Smooth muscle cell (in vitro differentiated cells): ENCODE data around the gene GOLGA5. TPM values are rescaled to one million over a fixed set of nuclear protein-coding genes. Genes with fewer than 3 reads are reported as not detected.

Source experiments
- DNase-seq: peaks from one replicate; lab custom pipeline; 2025; ENCODE audit not compliant: unreplicated experiment; lab: John Stamatoyannopoulos, UW
- H2AFZ ChIP-seq: fragments of 200-600 bp; sonication (generic); 2 replicates; pipeline ENCODE4 v1.6.0; 2016; ENCODE audit warnings: antibody characterized with exemption, low read depth, mild to moderate bottlenecking
- H3F3A ChIP-seq: fragments of 200-600 bp; sonication (generic); 2 replicates; pipeline ENCODE4 v1.6.0; 2017; ENCODE audit warnings: antibody characterized with exemption, low read depth
- H3K27ac ChIP-seq: fragments of 200-600 bp; sonication (generic); 2 replicates; pipeline ENCODE4 v1.5.1; 2016; ENCODE audit warnings: low read depth, mild to moderate bottlenecking
- H3K27me3 ChIP-seq: fragments of 200-600 bp; sonication (generic); 2 replicates; pipeline ENCODE4 v1.6.1; 2016; ENCODE audit warnings: low read depth, mild to moderate bottlenecking
- H3K36me3 ChIP-seq: fragments of 200-600 bp; sonication (generic); 2 replicates; pipeline ENCODE4 v1.5.1; 2016; ENCODE audit warnings: low read depth
- H3K4me1 ChIP-seq: fragments of 200-600 bp; sonication (generic); 2 replicates; pipeline ENCODE4 v1.5.1; 2016; ENCODE audit warnings: low read depth
- H3K4me2 ChIP-seq: fragments of 200-600 bp; sonication (generic); 2 replicates; pipeline ENCODE4 v1.6.0; 2016; ENCODE audit warnings: mild to moderate bottlenecking
- H3K4me3 ChIP-seq: fragments of 200-600 bp; sonication (generic); 2 replicates; pipeline ENCODE4 v1.5.1; 2016; ENCODE audit warnings: mild to moderate bottlenecking
- H3K79me2 ChIP-seq: fragments of 200-600 bp; sonication (generic); 2 replicates; pipeline ENCODE4 v1.6.0; 2016; ENCODE audit warnings: low read depth, mild to moderate bottlenecking
- H3K9ac ChIP-seq: fragments of 200-600 bp; sonication (generic); 2 replicates; pipeline ENCODE4 v1.6.0; 2016; ENCODE audit warnings: low read depth
- H3K9me3 ChIP-seq: fragments of 200-600 bp; sonication (generic); replicated peaks from 2 replicates; pipeline ENCODE4 v1.5.1; 2016; ENCODE audit warnings: low read depth
- H4K20me1 ChIP-seq: fragments of 200-600 bp; sonication (generic); 2 replicates; pipeline ENCODE4 v1.6.0; 2016; ENCODE audit warnings: low read depth
- WGBS: methylation state at CpG from one replicate; pipeline ENCODE4 v1.1.7; 2016; ENCODE audit warnings: low lambda C conversion rate; 5-methylcytosine and 5-hydroxymethylcytosine counted together
- polyA plus RNA-seq: library from polyadenylated mRNA; unstranded; fragments of >200 nt; fragmentation: Nextera tagmentation; extraction: Ambion mirVana; gene quantifications from 2 replicates; pipeline ENCODE4 v1.2.1, GENCODE V29; 2016
- total RNA-seq: library from RNA; depleted of rRNA; stranded (reverse); fragments of >200 nt; gene quantifications from 2 replicates; pipeline ENCODE4 v1.2.3, GENCODE V29; 2014
- TF ChIP-seq, protein P1 (sequence below): fragments of 200-600 bp; sonication (generic); IDR thresholded peaks from 2 replicates; pipeline ENCODE4 v1.5.1; 2017; ENCODE audit warnings: borderline replicate concordance, mild to moderate bottlenecking, antibody characterized with exemption; ENCODE audit not compliant: insufficient read depth, poor library complexity, severe bottlenecking

GOLGA5 gene
- total and polyA plus RNA-seq, 2 experiments from 2014 or later = 67.0 to 70.3 TPM

- H3K27ac ChIP-seq = no peak overlapping the region
- H3K4me2 ChIP-seq = no peak overlapping the region
- TF ChIP-seq, protein P1, sequence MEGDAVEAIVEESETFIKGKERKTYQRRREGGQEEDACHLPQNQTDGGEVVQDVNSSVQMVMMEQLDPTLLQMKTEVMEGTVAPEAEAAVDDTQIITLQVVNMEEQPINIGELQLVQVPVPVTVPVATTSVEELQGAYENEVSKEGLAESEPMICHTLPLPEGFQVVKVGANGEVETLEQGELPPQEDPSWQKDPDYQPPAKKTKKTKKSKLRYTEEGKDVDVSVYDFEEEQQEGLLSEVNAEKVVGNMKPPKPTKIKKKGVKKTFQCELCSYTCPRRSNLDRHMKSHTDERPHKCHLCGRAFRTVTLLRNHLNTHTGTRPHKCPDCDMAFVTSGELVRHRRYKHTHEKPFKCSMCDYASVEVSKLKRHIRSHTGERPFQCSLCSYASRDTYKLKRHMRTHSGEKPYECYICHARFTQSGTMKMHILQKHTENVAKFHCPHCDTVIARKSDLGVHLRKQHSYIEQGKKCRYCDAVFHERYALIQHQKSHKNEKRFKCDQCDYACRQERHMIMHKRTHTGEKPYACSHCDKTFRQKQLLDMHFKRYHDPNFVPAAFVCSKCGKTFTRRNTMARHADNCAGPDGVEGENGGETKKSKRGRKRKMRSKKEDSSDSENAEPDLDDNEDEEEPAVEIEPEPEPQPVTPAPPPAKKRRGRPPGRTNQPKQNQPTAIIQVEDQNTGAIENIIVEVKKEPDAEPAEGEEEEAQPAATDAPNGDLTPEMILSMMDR = no peak
- H3K36me3 ChIP-seq = no peaks in the 10 kb centered on the region
- no peaks in the 10 kb centered on the region for H3K9me3 ChIP-seq
- H3K27me3 ChIP-seq = no peaks in the 10 kb centered on the region
- H3F3A ChIP-seq = no peaks in the 10 kb centered on the region
- no peak overlapping the region for H3K4me3 ChIP-seq
- H3K9ac ChIP-seq = no peak overlapping the region
- WGBS = 94% methylated on average over 5 of the region's 5 CpGs
- peaks cover 2% of the 10 kb centered on the region for H4K20me1 ChIP-seq
- H3K4me1 ChIP-seq = peaks cover 7% of the 10 kb centered on the region
- H3K79me2 ChIP-seq = no peaks in the 10 kb centered on the region
- no peak for DNase-seq
- no peak overlapping the region for H2AFZ ChIP-seq
Measured at GRCh38 chr14:92750994-92751400, 43.1 kb upstream of the GOLGA5 start.

DNA sequence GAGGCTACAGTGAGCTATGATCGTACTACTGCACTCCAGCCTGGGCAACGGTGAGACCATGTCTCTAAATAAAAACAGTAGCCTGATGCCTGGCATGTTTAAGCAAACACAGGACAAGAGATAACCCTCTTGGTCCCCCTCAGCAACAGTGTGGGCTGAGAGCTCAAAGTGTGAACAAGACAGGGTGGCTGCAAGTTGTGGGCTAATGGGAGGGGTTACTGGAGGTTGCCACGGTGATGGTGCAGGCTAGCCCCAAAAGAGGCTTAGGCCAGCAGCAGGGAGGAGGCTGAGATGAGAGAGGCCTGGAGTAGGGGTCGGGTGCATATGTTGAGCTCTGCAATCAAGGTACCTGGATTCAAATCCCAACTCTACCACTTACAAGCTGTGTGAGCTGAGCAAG, 42.3 kb upstream of the GOLGA5 start:
- H4K20me1 ChIP-seq = no peaks in the 10 kb centered on the region
- no peaks in the 10 kb centered on the region for H3K36me3 ChIP-seq
- no peak overlapping the region for H3K27ac ChIP-seq
- no peak for DNase-seq
- H3K4me3 ChIP-seq = no peak overlapping the region
- no peak overlapping the region for H3K9ac ChIP-seq
- H3K79me2 ChIP-seq = no peaks in the 10 kb centered on the region
- 57% methylated on average over 4 of the region's 4 CpGs for WGBS
- H2AFZ ChIP-seq = no peak overlapping the region
- no peak overlapping the region for H3K4me2 ChIP-seq
- H3K4me1 ChIP-seq = peaks cover 7% of the 10 kb centered on the region
- no peaks in the 10 kb centered on the region for H3K27me3 ChIP-seq
- H3F3A ChIP-seq = no peaks in the 10 kb centered on the region
- no peaks in the 10 kb centered on the region for H3K9me3 ChIP-seq
- TF ChIP-seq, protein P1 = no peak

GRCh38 chr14:92753250-92753649, 40.9 kb upstream of the GOLGA5 start:
- 91% methylated on average over 5 of the region's 5 CpGs for WGBS
- H3K4me2 ChIP-seq = no peak overlapping the region
- H3F3A ChIP-seq = no peaks in the 10 kb centered on the region
- no peaks in the 10 kb centered on the region for H3K9me3 ChIP-seq
- no peaks in the 10 kb centered on the region for H3K36me3 ChIP-seq
- H3K4me1 ChIP-seq = peaks cover 7% of the 10 kb centered on the region
- H3K79me2 ChIP-seq = no peaks in the 10 kb centered on the region
- no peak overlapping the region for H3K27ac ChIP-seq
- H2AFZ ChIP-seq = no peak overlapping the region
- no peaks in the 10 kb centered on the region for H3K27me3 ChIP-seq
- DNase-seq = no peak
- TF ChIP-seq, protein P1 = no peak
- no peak overlapping the region for H3K9ac ChIP-seq
- no peaks in the 10 kb centered on the region for H4K20me1 ChIP-seq
- no peak overlapping the region for H3K4me3 ChIP-seq

GRCh38 chr14:92754966-92755365, 39.1 kb upstream of the GOLGA5 start:
- no peak overlapping the region for H3K4me3 ChIP-seq
- no peaks in the 10 kb centered on the region for H3F3A ChIP-seq
- H3K27me3 ChIP-seq = no peaks in the 10 kb centered on the region
- H4K20me1 ChIP-seq = no peaks in the 10 kb centered on the region
- H3K9ac ChIP-seq = no peak overlapping the region
- H3K27ac ChIP-seq = no peak overlapping the region
- H3K4me1 ChIP-seq = peaks cover 7% of the 10 kb centered on the region
- no peaks in the 10 kb centered on the region for H3K36me3 ChIP-seq
- TF ChIP-seq, protein P1 = no peak
- H3K9me3 ChIP-seq = no peaks in the 10 kb centered on the region
- DNase-seq = no peak
- no peak overlapping the region for H3K4me2 ChIP-seq
- no peaks in the 10 kb centered on the region for H3K79me2 ChIP-seq
- H2AFZ ChIP-seq = no peak overlapping the region
- WGBS = 100% methylated on average over 1 of the region's 1 CpG
